ENCODE measurements around the gene GRM7. TPM values are rescaled to one million over a fixed set of nuclear protein-coding genes. Genes with fewer than 3 reads are reported as not detected.

GRM7 gene
- total RNA-seq, 1 donor from 2014 or later: 1.5 TPM

DNA sequence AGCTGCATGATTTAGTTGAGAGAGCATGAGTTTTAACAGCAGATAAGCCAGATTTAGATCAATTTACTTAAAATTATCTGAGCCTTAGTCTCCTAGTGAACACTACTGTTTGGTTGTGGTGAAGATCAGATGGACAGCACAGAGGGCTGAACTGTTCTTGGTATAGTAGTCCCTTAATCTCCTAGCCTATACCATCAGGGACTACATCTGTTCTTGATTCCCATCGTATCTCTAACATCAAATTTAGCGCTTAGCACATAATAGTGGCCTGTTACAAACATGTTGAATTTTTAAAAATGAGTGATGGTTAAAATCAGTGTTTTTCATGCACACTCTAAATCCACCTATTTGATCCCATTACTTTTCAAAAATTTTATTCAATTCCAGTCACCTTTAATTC lies 507.7 kb downstream of the GRM7 start:
- Mint-ChIP-seq H3K36me3 (ENCODE audit: low read depth) (no peaks in the 10 kb centered on the region), H3K9me3 (no peaks in the 10 kb centered on the region)

DNA sequence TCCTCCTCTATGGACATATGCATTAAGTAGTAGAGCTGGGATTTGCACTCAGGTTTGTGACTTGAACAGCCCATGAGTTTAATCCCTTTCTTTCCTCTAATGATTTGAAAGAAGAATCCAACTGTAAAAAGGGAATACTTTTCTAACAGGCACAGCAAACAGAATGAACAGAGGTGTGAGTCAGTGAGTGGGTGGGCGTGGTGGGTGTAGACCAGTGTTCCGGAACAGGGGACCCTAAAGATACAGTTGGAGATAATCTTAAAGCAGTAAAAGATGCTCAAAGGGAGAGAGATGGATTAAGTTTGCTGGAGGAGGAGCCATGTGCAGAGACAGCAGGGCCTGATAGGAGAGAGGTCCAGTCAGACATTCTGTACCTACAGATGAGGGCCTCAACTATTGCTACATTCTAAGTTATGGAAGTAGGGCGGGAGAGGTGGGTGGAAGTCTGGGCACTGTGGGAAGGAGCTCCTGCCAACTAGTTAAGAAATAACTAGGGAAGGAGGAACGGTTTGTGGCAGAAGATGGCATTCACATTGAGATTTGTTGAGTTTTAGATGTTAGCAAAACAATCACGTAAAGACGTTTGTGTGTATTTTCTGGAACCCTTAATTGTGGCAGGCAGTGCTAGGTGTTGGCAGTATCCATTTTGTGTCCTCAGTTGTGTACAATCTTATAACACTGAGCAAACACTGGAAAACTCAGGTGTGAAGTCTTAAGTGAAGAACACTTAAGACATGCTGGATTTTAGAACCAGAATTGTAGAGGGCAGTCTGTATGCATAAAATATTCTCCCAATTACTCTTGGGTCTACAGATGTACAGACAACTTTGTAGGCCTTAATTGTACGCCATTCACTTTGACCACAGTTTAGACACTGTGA lies 511.0 kb downstream of the GRM7 start:
- Mint-ChIP-seq H3K36me3 (ENCODE audit: low read depth) (no peaks in the 10 kb centered on the region), H3K4me3 (no peak overlapping the region), H3K27me3 (ENCODE audit: low read depth) (no peaks in the 10 kb centered on the region), H3K9me3 (no peaks in the 10 kb centered on the region), H3K27ac (ENCODE audit: unreplicated experiment) (no peak overlapping the region), H3K4me1 (no peaks in the 10 kb centered on the region)
- no peak for DNase-seq (ENCODE audit: low read depth, low spot score)
- TF ChIP-seq, protein P1, sequence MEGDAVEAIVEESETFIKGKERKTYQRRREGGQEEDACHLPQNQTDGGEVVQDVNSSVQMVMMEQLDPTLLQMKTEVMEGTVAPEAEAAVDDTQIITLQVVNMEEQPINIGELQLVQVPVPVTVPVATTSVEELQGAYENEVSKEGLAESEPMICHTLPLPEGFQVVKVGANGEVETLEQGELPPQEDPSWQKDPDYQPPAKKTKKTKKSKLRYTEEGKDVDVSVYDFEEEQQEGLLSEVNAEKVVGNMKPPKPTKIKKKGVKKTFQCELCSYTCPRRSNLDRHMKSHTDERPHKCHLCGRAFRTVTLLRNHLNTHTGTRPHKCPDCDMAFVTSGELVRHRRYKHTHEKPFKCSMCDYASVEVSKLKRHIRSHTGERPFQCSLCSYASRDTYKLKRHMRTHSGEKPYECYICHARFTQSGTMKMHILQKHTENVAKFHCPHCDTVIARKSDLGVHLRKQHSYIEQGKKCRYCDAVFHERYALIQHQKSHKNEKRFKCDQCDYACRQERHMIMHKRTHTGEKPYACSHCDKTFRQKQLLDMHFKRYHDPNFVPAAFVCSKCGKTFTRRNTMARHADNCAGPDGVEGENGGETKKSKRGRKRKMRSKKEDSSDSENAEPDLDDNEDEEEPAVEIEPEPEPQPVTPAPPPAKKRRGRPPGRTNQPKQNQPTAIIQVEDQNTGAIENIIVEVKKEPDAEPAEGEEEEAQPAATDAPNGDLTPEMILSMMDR (conservative IDR thresholded peaks at IDR 0.05): no peak

More for the DNA sequence above, 507.7 kb downstream of the GRM7 start:
- no peaks in the 10 kb centered on the region for H3K4me1 Mint-ChIP-seq
- no peak for DNase-seq (ENCODE audit: low read depth, low spot score)
- no peak overlapping the region for H3K27ac Mint-ChIP-seq (ENCODE audit: unreplicated experiment)
- TF ChIP-seq, protein P1 (conservative IDR thresholded peaks at IDR 0.05): no peak
- H3K27me3 Mint-ChIP-seq (ENCODE audit: low read depth): no peaks in the 10 kb centered on the region
- H3K4me3 Mint-ChIP-seq: no peak overlapping the region

DNA sequence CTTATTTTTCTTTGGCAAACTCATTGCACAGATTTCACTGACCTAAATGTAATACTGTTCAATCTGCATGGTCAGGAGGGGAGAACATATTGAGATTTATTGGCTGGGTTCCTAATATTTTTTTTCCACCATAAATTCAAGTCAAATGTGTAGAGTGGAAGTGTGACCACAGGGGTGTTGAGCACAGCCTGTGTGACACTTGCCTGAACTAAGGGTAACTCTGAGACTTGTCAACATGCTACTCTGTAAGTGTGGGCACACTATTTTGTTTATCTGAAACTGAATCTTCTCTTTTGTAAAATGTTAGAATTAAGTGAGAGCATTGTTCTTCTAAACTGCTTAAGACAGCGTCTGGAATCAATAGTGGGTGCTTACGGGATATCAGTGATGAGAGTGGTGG lies 516.2 kb downstream of the GRM7 start:
- Mint-ChIP-seq H3K27me3 (ENCODE audit: low read depth) (no peaks in the 10 kb centered on the region), H3K36me3 (ENCODE audit: low read depth) (no peaks in the 10 kb centered on the region), H3K9me3 (no peaks in the 10 kb centered on the region), H3K4me1 (no peaks in the 10 kb centered on the region), H3K27ac (ENCODE audit: unreplicated experiment) (no peak overlapping the region), H3K4me3 (no peak overlapping the region)
- DNase-seq (ENCODE audit: low read depth, low spot score): no peak
- TF ChIP-seq, protein P1 (conservative IDR thresholded peaks at IDR 0.05): no peak

DNA sequence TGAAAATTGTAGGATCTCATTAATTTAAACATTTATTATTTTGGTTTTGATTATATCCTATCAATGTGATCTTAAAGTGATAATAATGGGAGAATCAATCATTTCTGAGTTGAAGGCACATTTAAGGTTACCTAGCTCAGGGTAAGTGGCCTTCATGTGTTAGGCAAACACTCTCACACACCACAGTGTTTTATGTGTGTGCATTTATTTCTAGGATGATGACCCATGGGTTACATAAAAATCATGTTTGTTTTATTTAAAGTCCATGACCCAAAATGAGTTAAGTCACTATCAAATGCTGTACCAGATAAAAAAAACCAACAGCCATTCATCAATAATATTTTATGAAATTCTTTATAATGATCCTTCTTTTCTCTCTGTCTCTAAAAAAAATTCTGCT lies 520.8 kb downstream of the GRM7 start:
- no peak overlapping the region for H3K4me3 Mint-ChIP-seq
- H3K4me1 Mint-ChIP-seq: no peaks in the 10 kb centered on the region
- no peaks in the 10 kb centered on the region for H3K36me3 Mint-ChIP-seq (ENCODE audit: low read depth)
- H3K9me3 Mint-ChIP-seq: no peaks in the 10 kb centered on the region
- no peak for DNase-seq (ENCODE audit: low read depth, low spot score)
- H3K27me3 Mint-ChIP-seq (ENCODE audit: low read depth): no peaks in the 10 kb centered on the region
- H3K27ac Mint-ChIP-seq (ENCODE audit: unreplicated experiment): no peak overlapping the region
- TF ChIP-seq, protein P1 (conservative IDR thresholded peaks at IDR 0.05): no peak

DNA sequence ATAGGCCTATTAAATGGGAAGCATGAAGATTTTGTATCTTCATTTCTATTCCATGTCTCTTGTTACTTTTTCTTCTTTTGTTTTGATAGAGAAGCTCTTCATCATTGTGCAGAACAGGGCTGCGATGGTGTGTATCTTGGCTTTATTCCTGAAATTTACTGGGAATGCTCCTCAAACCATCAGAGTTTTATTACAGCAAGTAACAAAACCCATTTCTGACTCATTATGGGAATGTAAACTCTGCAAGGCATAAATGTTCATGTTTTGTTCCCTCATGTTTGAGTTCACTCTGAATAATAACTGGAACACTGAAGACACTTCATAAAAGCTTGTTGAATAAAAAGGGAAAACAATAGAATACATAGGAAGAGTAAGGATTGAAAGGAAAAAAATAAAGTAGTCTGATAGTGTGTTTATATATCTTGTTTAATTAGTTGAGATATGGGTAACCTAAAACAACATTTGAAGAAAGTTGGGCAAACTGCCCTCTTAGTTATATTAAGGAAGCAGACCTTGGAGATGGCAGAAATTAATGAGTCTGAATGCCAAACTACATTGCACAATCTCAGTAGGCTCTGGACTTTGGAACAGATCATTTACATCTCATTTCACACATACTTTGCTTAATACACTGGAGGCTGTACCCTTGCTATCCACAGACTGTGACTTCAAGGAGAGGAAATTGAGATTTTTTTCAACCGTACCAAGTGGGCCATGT lies 521.5 kb downstream of the GRM7 start:
- TF ChIP-seq, protein P1 (conservative IDR thresholded peaks at IDR 0.05): no peak
- no peak for DNase-seq (ENCODE audit: low read depth, low spot score)
- Mint-ChIP-seq H3K27ac (ENCODE audit: unreplicated experiment) (no peak overlapping the region), H3K36me3 (ENCODE audit: low read depth) (no peaks in the 10 kb centered on the region), H3K9me3 (no peaks in the 10 kb centered on the region), H3K4me1 (no peaks in the 10 kb centered on the region), H3K4me3 (no peak overlapping the region), H3K27me3 (ENCODE audit: low read depth) (no peaks in the 10 kb centered on the region)

All from neural crest cell (in vitro differentiated cells).